ENCODE data around the gene HOXB6.

HOXB6 gene

GRCh38 chr17:48564188-48565021 is 40.4 kb downstream of the HOXB6 start:
- no peak for DNase-seq

- DNase-seq, result no peak
Observed at GRCh38 chr17:48563867-48564187, 41.0 kb downstream of the HOXB6 start.

GRCh38 chr17:48563385-48563838 is 41.4 kb downstream of the HOXB6 start:
- no peak for DNase-seq

- DNase-seq, result no peak
Observed at GRCh38 chr17:48562934-48563333, 41.9 kb downstream of the HOXB6 start.

- no peak for DNase-seq
Observed at GRCh38 chr17:48561884-48562810, 42.6 kb downstream of the HOXB6 start.

- no peak for DNase-seq
Observed at GRCh38 chr17:48559840-48560817, 44.7 kb downstream of the HOXB6 start.

GRCh38 chr17:48559122-48559839 is 45.5 kb downstream of the HOXB6 start:
- no peak for DNase-seq

- no peak for DNase-seq
Observed at GRCh38 chr17:48558831-48559121, 46.0 kb downstream of the HOXB6 start.

- no peak for DNase-seq
Observed at GRCh38 chr17:48558057-48558830, 46.5 kb downstream of the HOXB6 start.

GRCh38 chr17:48556576-48557401 is 48.0 kb downstream of the HOXB6 start:
- no peak for DNase-seq

- DNase-seq, result no peak
Observed at GRCh38 chr17:48556229-48556575, 48.6 kb downstream of the HOXB6 start.

GRCh38 chr17:48555258-48556228 is 49.2 kb downstream of the HOXB6 start:
- DNase-seq, result peak; percentile 39

GRCh38 chr17:48554412-48555257 is 50.2 kb downstream of the HOXB6 start:
- no peak for DNase-seq

GRCh38 chr17:48553826-48554225 is 51.0 kb downstream of the HOXB6 start:
- no peak for DNase-seq

- DNase-seq, result no peak
Observed at GRCh38 chr17:48553190-48553547, 51.6 kb downstream of the HOXB6 start.

GRCh38 chr17:48552466-48553189 is 52.2 kb downstream of the HOXB6 start:
- no peak for DNase-seq

- DNase-seq, result no peak
Observed at GRCh38 chr17:48551596-48552465, 53.0 kb downstream of the HOXB6 start.

All from CD4-positive, alpha-beta T cell treated with Interleukin-17A for 1 hour (primary cell).